Epithelial cell of proximal tubule (primary cell): ENCODE data around the gene GALNTL6. TPM values are rescaled to one million over a fixed set of nuclear protein-coding genes. Genes with fewer than 3 reads are reported as not detected.
"Not testable (repeated sequence)": the region's sequence is repeated elsewhere in the genome, so short reads cannot be mapped to it uniquely, and the experiment has no call there.

Experiments
- DNase-seq: peaks from one replicate; pipeline ENCODE4 v3.0.0-alpha.2; 2011; ENCODE audit warnings: low read depth
- H3K4me3 ChIP-seq: 2 replicates; pipeline ENCODE4 v1.5.1; 2011; ENCODE audit warnings: low read depth, mild to moderate bottlenecking, low read length
- CTCF ChIP-seq: conservative IDR thresholded peaks from 2 replicates; pipeline ENCODE4 v1.5.1; 2012; ENCODE audit warnings: low read depth, mild to moderate bottlenecking, low read length
- total RNA-seq: library from RNA; depleted of rRNA; stranded (reverse); fragments of >200 nt; gene quantifications from 2 replicates; pipeline ENCODE4 v1.2.3, GENCODE V29; 2015

The GALNTL6 gene
- total RNA-seq, 1 donor from 2014 or later: not detected

GRCh38 chr4:172725581-172725980 is 912.4 kb downstream of the GALNTL6 start:
- peak; percentile 36 for DNase-seq
- H3K4me3 ChIP-seq: no peak overlapping the region
- no peak for TF ChIP-seq CTCF

- no peak for DNase-seq
- TF ChIP-seq CTCF: no peak
- H3K4me3 ChIP-seq: no peak overlapping the region
Measured at GRCh38 chr4:172726001-172726423, 912.8 kb downstream of the GALNTL6 start.

- DNase-seq: no peak
- TF ChIP-seq CTCF: no peak
- H3K4me3 ChIP-seq: no peak overlapping the region
Measured at GRCh38 chr4:172727631-172728030, 914.4 kb downstream of the GALNTL6 start.

DNA sequence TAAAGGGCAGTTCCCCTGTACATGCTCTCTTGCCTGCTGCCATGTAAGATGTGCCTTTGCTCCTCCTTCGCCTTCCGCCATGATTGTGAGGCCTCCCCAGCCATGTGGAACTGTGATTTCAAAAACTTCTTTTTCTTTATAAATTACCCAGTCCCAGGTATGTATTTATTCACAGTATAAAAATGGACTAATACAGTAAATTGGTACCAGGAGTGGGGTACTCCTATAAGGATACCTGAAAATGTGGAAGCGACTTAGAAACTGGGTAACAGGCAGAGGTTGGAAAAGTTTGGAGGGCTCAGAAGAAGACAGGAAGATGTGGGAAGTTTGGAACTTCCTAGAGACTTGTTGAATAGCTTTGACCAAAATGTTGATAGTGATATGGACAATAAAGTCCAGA is 920.4 kb downstream of the GALNTL6 start:
- DNase-seq, H3K4me3 ChIP-seq: not testable (repeated sequence)

DNA sequence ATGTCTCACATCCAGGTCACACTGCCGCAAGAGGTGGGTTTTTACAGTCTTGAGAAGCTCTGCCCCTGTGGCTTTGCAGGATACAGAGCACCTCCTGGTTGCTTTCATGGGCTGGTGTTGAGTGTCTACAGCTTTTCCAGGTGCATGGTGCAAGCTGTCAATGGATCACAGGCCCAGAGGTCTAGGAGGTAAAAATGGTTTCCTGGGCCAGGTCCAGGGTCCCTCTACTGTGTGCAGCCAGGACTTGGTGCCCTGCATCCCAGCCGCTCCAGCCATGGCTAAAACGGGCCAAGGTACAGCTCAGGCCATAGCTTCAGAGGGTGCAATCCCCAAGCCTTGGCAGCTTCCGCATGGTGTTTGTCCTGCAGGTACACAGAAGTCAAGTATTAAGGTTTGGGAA is 921.4 kb downstream of the GALNTL6 start:
- DNase-seq: no peak
- H3K4me3 ChIP-seq: no peak overlapping the region
- no peak for TF ChIP-seq CTCF

- no peak for TF ChIP-seq CTCF
- H3K4me3 ChIP-seq: no peak overlapping the region
- DNase-seq: no peak
Measured at GRCh38 chr4:172736046-172736445, 922.8 kb downstream of the GALNTL6 start.

DNA sequence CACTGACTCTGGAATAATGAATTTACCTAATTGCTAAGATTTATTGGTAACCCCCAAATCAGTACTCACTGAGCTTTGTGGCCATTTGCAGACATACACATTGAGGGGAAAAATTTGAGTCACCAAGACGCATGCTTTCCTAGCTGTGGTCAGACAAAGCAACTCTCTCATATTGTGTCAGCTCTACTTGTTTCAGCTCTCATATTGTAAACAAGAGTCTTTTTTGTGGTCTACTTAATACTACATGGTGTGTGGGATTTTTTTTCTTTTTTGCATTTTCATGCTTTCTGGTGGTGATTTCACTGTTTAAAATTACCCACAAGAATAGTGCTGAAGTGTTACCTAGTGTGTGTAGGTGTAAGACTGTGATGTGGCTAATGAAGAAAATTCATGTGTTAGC is 927.2 kb downstream of the GALNTL6 start:
- DNase-seq: no peak
- no peak overlapping the region for H3K4me3 ChIP-seq
- no peak for TF ChIP-seq CTCF

- no peak overlapping the region for H3K4me3 ChIP-seq
- no peak for DNase-seq
- no peak for TF ChIP-seq CTCF
Measured at GRCh38 chr4:172750910-172751309, 937.7 kb downstream of the GALNTL6 start.
